Colonic mucosa (tissue), 4 donors: ENCODE measurements around the gene DPH3. TPM values are rescaled to one million over a fixed set of nuclear protein-coding genes. Genes with fewer than 3 reads are reported as not detected.

Experiments used
- DNase-seq: peaks from one replicate; pipeline ENCODE4 v3.0.0-alpha.2; 2020
- H3K27ac ChIP-seq: fragments of 200-600 bp; one replicate; pipeline ENCODE4 v1.8.0; 2021
- H3K27me3 ChIP-seq: fragments of 200-600 bp; one replicate; pipeline ENCODE4 v1.8.0; 2021
- H3K36me3 ChIP-seq: fragments of 200-600 bp; one replicate; pipeline ENCODE4 v1.8.0; 2021
- H3K4me1 ChIP-seq: fragments of 200-600 bp; one replicate; pipeline ENCODE4 v1.8.0; 2021; ENCODE audit warnings: mild to moderate bottlenecking
- H3K4me3 ChIP-seq: fragments of 200-600 bp; one replicate; pipeline ENCODE4 v1.8.0; 2021
- H3K9ac ChIP-seq, 2 donors: one replicate each; pipeline ENCODE4 v1.7.0; 2013; ENCODE audit warnings: control low read depth in 2 of 2, low read depth in 2 of 2, low read length in 2 of 2
- H3K9me3 ChIP-seq: fragments of 200-600 bp; one replicate; pipeline ENCODE4 v1.8.0; 2021
- intact Hi-C: fragments of 100-400 bp; cut with DNase I; formaldehyde crosslinking; loops from one replicate; pipeline ENCODE4 v1.14.1; 2022
- total RNA-seq, 2 donors: library from RNA; stranded (reverse); fragmentation: NEBNext Ultra II Directional in 1 of 2; extraction: Animal tissue kit (Norgen Biotek cat#: 25700) in 1 of 2; gene quantifications; one replicate each; pipeline ENCODE4 v1.2.1, GENCODE V29; 2021
- TF ChIP-seq, protein P1 (sequence below): fragments of 200-600 bp; IDR thresholded peaks from one replicate; pipeline ENCODE4 v1.8.0; 2022; ENCODE audit warnings: antibody characterized with exemption, mild to moderate bottlenecking
- donor health status: healthy.
- donor health status: DM: no; HTN: no; CAD: no.
- donor health status: DM: no; HTN: no; CAD: no.

DPH3 gene
- total RNA-seq, 2 donors from 2014 or later, result 15.4 to 23.4 TPM

DNA sequence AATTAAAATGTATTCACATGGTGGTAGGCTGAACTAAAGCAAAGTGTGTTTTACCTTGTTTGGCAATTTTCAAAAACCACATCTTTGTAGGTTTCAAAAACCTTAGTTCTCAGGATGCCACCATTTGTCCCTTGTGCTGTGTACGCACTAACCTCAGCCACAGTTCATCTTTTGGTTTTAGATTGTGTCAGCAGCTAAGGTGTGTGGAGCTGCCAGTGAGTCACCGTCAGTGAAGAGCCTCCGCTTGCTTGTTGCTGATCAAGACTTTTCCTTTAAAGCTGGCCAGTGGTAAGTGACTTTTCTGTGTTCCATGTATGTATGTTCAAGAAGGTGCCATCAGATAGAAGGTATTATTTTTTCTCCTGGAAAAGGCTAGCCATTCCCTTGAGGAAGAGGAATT, 21.4 kb upstream of the DPH3 start:
- H3K4me1 ChIP-seq, result no peaks in the 10 kb centered on the region
- no peak for DNase-seq
- peak overlapping the region; percentile 10 for H3K27ac ChIP-seq
- H3K9me3 ChIP-seq, result no peaks in the 10 kb centered on the region
- H3K36me3 ChIP-seq, result no peaks in the 10 kb centered on the region
- no peak overlapping the region for H3K4me3 ChIP-seq
- no peaks in the 10 kb centered on the region for H3K27me3 ChIP-seq
- TF ChIP-seq, protein P1, sequence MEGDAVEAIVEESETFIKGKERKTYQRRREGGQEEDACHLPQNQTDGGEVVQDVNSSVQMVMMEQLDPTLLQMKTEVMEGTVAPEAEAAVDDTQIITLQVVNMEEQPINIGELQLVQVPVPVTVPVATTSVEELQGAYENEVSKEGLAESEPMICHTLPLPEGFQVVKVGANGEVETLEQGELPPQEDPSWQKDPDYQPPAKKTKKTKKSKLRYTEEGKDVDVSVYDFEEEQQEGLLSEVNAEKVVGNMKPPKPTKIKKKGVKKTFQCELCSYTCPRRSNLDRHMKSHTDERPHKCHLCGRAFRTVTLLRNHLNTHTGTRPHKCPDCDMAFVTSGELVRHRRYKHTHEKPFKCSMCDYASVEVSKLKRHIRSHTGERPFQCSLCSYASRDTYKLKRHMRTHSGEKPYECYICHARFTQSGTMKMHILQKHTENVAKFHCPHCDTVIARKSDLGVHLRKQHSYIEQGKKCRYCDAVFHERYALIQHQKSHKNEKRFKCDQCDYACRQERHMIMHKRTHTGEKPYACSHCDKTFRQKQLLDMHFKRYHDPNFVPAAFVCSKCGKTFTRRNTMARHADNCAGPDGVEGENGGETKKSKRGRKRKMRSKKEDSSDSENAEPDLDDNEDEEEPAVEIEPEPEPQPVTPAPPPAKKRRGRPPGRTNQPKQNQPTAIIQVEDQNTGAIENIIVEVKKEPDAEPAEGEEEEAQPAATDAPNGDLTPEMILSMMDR, result no peak
- intact Hi-C loops, result no loop called here
- no peak overlapping the region for H3K9ac ChIP-seq

DNA sequence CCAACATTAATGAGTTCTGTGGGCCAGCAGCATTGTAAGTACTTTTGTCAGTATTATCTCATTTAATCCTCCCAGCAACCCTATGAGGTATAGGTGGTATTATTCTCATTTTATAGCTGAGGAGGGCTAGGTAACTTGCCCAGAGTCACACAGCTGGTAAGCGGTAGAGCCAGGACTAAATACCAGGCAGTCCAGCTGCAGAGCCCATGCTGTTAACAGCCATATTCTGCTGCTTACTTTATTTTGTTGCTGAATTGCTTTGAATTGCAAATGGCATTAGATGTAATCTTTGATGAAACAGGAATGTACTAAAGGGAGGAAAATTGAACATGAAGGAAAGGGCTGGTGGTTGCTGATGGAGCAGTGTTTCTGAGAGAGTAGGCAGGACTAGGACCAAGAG, 19.9 kb upstream of the DPH3 start:
- intact Hi-C loops, result no loop called here
- Histone ChIP-seq H3K9ac (no peak overlapping the region), H3K4me1 (no peaks in the 10 kb centered on the region), H3K27ac (no peak overlapping the region), H3K9me3 (no peaks in the 10 kb centered on the region), H3K27me3 (no peaks in the 10 kb centered on the region), H3K4me3 (no peak overlapping the region), H3K36me3 (no peaks in the 10 kb centered on the region)
- TF ChIP-seq, protein P1, result no peak
- DNase-seq, result no peak

GRCh38 chr3:16280671-16281070, 15.9 kb upstream of the DPH3 start:
- H3K9ac ChIP-seq, result no peak overlapping the region
- no peak for DNase-seq
- no peaks in the 10 kb centered on the region for H3K4me1 ChIP-seq
- no peak overlapping the region for H3K4me3 ChIP-seq
- no peaks in the 10 kb centered on the region for H3K36me3 ChIP-seq
- TF ChIP-seq, protein P1, result no peak
- H3K27ac ChIP-seq, result no peak overlapping the region
- no peaks in the 10 kb centered on the region for H3K9me3 ChIP-seq
- H3K27me3 ChIP-seq, result no peaks in the 10 kb centered on the region
- intact Hi-C loops, result no loop called here

GRCh38 chr3:16279010-16279801, 14.5 kb upstream of the DPH3 start:
- intact Hi-C loops, result no loop called here
- Histone ChIP-seq H3K27me3 (no peaks in the 10 kb centered on the region), H3K27ac (no peak overlapping the region), H3K9ac (no peak overlapping the region), H3K36me3 (no peaks in the 10 kb centered on the region), H3K4me3 (no peak overlapping the region), H3K9me3 (no peaks in the 10 kb centered on the region), H3K4me1 (no peaks in the 10 kb centered on the region)
- DNase-seq, result no peak
- TF ChIP-seq, protein P1, result no peak

GRCh38 chr3:16277471-16277870, 12.7 kb upstream of the DPH3 start:
- H3K9me3 ChIP-seq, result no peaks in the 10 kb centered on the region
- H3K27me3 ChIP-seq, result no peaks in the 10 kb centered on the region
- no peak for DNase-seq

More at GRCh38 chr3:16277471-16277870, 12.7 kb upstream of the DPH3 start:
- Histone ChIP-seq H3K9ac (no peak overlapping the region), H3K4me1 (no peaks in the 10 kb centered on the region), H3K27ac (no peak overlapping the region), H3K4me3 (no peak overlapping the region), H3K36me3 (no peaks in the 10 kb centered on the region)
- TF ChIP-seq, protein P1, result no peak
- intact Hi-C loops, result no loop called here
